HepG2 (cell line): Measurements from ENCODE around the gene MXRA7. TPM values are rescaled to one million over a fixed set of nuclear protein-coding genes. Genes with fewer than 3 reads are reported as not detected.
A peak's percentile ranks its signal among the peaks of the same experiment; 100 is the strongest.

Experiments used
- AFF4 ChIP-seq: sonication (generic); formaldehyde crosslinking; IDR thresholded peaks from 2 replicates; pipeline ENCODE4 v1.4.0; 2020; ENCODE audit warnings: missing genetic modification reagents
- BCL3 ChIP-seq: sonication (generic); formaldehyde crosslinking; IDR thresholded peaks from 2 replicates; pipeline ENCODE4 v1.5.1; 2020; ENCODE audit warnings: mild to moderate bottlenecking, missing genetic modification reagents, moderate library complexity
- BHLHE40 ChIP-seq: IDR thresholded peaks from 2 replicates; pipeline ENCODE4 v1.6.1; 2011; ENCODE audit warnings: low read length, improper control_type of control experiment
- GMEB2 ChIP-seq: IDR thresholded peaks from 2 replicates; pipeline ENCODE4 v1.6.1; 2016; ENCODE audit warnings: missing biosample characterization, missing genetic modification reagents, low read depth
- GTF2F1 ChIP-seq: fragments of 150-350 bp; IDR thresholded peaks from 2 replicates; pipeline ENCODE4 v1.6.1; 2014; ENCODE audit warnings: low read length
- HES4 ChIP-seq: sonication (generic); formaldehyde crosslinking; IDR thresholded peaks from 2 replicates; pipeline ENCODE4 v1.9.0; 2021; ENCODE audit warnings: mild to moderate bottlenecking, missing genetic modification reagents, borderline replicate concordance
- KLF6 ChIP-seq: IDR thresholded peaks from 2 replicates; pipeline ENCODE4 v1.8.0; 2016; ENCODE audit warnings: missing biosample characterization, missing genetic modification reagents
- PRDM15 ChIP-seq: sonication (generic); formaldehyde crosslinking; IDR thresholded peaks from 2 replicates; pipeline ENCODE4 v1.4.0; 2020; ENCODE audit warnings: missing genetic modification reagents
- REL ChIP-seq: sonication (generic); formaldehyde crosslinking; conservative IDR thresholded peaks from 2 replicates; pipeline ENCODE4 v1.8.0; 2022; ENCODE audit warnings: mild to moderate bottlenecking, missing genetic modification reagents, moderate library complexity
- SATB2 ChIP-seq: sonication (generic); formaldehyde crosslinking; IDR thresholded peaks from 2 replicates; pipeline ENCODE4 v1.5.0; 2020; ENCODE audit warnings: missing genetic modification reagents
- THAP7 ChIP-seq: sonication (generic); formaldehyde crosslinking; IDR thresholded peaks from 2 replicates; pipeline ENCODE4 v1.8.1; 2023; ENCODE audit warnings: mild to moderate bottlenecking, missing genetic modification reagents
- ZBTB2 ChIP-seq: sonication (generic); formaldehyde crosslinking; IDR thresholded peaks from 2 replicates; pipeline ENCODE4 v1.8.0; 2022; ENCODE audit warnings: low read depth, missing genetic modification reagents
- ZSCAN5A ChIP-seq: sonication (generic); formaldehyde crosslinking; IDR thresholded peaks from 2 replicates; pipeline ENCODE4 v1.8.0; 2022; ENCODE audit warnings: mild to moderate bottlenecking, missing genetic modification reagents, borderline replicate concordance
- polyA plus RNA-seq, 8 experiments: library from polyadenylated mRNA; depleted of rRNA in 3 of 8; stranded (reverse) in 7 of 8; unstranded in 1 of 8; fragments of >200 nt; fragmentation: Illumina TruSeq in 4 of 8; extraction: Trizol in 4 of 8; gene quantifications; 2 replicates each; pipeline versions ENCODE4 v1.2.1 to v1.2.3, GENCODE V29; 2011 to 2016; ENCODE audit warnings: low read depth in 4 of 8, missing spikeins in 1 of 8, mixed read lengths in 1 of 8; ENCODE audit not compliant: insufficient read depth in 1 of 8
- total RNA-seq, 5 experiments: library from RNA; depleted of rRNA; stranded (reverse); fragments of >200 nt; fragmentation: Illumina TruSeq; extraction: Trizol; gene quantifications; 2 replicates each; pipeline ENCODE4 v1.2.3, GENCODE V29; 2016; ENCODE audit warnings: low read depth in 1 of 5

The MXRA7 gene
- total and polyA plus RNA-seq, 2 of the 13 experiments (the other 11 are each of a cell fraction or from before 2014, with no cell fraction given) = 44.8 to 112 TPM

- TF ChIP-seq THAP7 (0 out of 2 replicates have a peak, but pooled peaks have one; percentile 53), GTF2F1 (no peak), AFF4 (no peak; the same call in 1 of the 2 replicates), ZBTB2 (CRISPR knock-in tag) (peak; percentile 59; the same call in 1 of the 2 replicates), REL (CRISPR knock-in tag) (no peak; the same call in 1 of the 2 replicates), KLF6 (CRISPR knock-in tag) (no peak; the same call in 1 of the 2 replicates), GMEB2 (CRISPR knock-in tag) (no peak), BCL3 (CRISPR knock-in tag) (peak; percentile 14; the same call in 1 of the 2 replicates), PRDM15 (CRISPR knock-in tag) (peak; percentile 93), HES4 (CRISPR knock-in tag) (peak; percentile 30), SATB2 (CRISPR knock-in tag) (no peak; the same call in 1 of the 2 replicates), ZSCAN5A (CRISPR knock-in tag) (no peak), BHLHE40 (no peak)
These were observed 25.8 kb upstream of the MXRA7 start (continued) for GRCh38 chr17:76736349-76737081.
